GM12874 (cell line): ENCODE data around the gene ATXN7L1.

Source experiments
- CTCF ChIP-seq: IDR thresholded peaks from 2 replicates; pipeline ENCODE4 v1.5.1; 2011; ENCODE audit warnings: low read depth, mild to moderate bottlenecking, control low read depth, low read length, moderate library complexity; ENCODE audit not compliant: insufficient read depth

The ATXN7L1 gene

GRCh38 chr7:105911961-105912575, 35.7 kb upstream of the ATXN7L1 start:
- TF ChIP-seq CTCF = no peak

- TF ChIP-seq CTCF = no peak
These were observed 33.8 kb upstream of the ATXN7L1 start for GRCh38 chr7:105910172-105910571.

GRCh38 chr7:105909742-105910141, 33.3 kb upstream of the ATXN7L1 start:
- no peak for TF ChIP-seq CTCF

- no peak for TF ChIP-seq CTCF
These were observed 30.9 kb upstream of the ATXN7L1 start for GRCh38 chr7:105907129-105907846.

GRCh38 chr7:105906695-105907094, 30.3 kb upstream of the ATXN7L1 start:
- TF ChIP-seq CTCF = no peak

GRCh38 chr7:105905910-105906568, 29.6 kb upstream of the ATXN7L1 start:
- TF ChIP-seq CTCF = no peak

GRCh38 chr7:105905209-105905909, 29.0 kb upstream of the ATXN7L1 start:
- TF ChIP-seq CTCF = no peak
